ENCODE measurements around the gene ATRN.

DNA sequence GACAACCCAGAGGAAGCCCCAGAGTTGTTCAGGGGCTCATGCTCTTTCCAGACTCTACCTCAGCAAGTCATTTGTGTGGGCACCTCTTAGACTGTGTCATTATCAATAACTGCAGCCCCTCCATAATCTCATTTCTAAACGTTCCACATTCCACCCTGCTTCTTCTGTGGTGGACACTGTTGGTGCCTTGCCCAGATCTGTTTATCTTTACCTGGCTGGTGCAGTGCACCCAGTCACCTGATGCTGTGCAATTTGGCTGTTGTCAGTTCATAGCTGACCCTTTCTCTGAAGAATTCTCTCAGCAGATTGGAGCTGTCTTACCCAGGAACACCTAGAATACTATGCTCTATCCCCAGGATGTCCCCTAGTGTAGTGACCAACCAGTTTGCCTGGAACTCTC is 80.0 kb downstream of the ATRN start:
- TF ChIP-seq, protein P1, sequence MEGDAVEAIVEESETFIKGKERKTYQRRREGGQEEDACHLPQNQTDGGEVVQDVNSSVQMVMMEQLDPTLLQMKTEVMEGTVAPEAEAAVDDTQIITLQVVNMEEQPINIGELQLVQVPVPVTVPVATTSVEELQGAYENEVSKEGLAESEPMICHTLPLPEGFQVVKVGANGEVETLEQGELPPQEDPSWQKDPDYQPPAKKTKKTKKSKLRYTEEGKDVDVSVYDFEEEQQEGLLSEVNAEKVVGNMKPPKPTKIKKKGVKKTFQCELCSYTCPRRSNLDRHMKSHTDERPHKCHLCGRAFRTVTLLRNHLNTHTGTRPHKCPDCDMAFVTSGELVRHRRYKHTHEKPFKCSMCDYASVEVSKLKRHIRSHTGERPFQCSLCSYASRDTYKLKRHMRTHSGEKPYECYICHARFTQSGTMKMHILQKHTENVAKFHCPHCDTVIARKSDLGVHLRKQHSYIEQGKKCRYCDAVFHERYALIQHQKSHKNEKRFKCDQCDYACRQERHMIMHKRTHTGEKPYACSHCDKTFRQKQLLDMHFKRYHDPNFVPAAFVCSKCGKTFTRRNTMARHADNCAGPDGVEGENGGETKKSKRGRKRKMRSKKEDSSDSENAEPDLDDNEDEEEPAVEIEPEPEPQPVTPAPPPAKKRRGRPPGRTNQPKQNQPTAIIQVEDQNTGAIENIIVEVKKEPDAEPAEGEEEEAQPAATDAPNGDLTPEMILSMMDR (optimal IDR thresholded peaks at IDR 0.05 in 1 of 3, IDR thresholded peaks at IDR 0.05 in 1 of 3, conservative IDR thresholded peaks at IDR 0.05 in 1 of 3; ENCODE audit: extremely low read depth in 1 of 3, insufficient read depth in 2 of 3, low read length in 3 of 3): no peak
- TF ChIP-seq EZH2 (IDR thresholded peaks at IDR 0.05; ENCODE audit: low read length): no peak

All from keratinocyte (primary cell).